T-cell (primary cell): ENCODE measurements around the gene ATP6AP1. TPM values are rescaled to one million over a fixed set of nuclear protein-coding genes. Genes with fewer than 3 reads are reported as not detected.

Experiments used
- ATAC-seq, 4 experiments: fragments of 200-7000 bp in 3 of 4; fragments of 150-1000 bp in 1 of 4; cut with Tn5 transposase; replicated peaks in 1 of 4; 1 replicate in 3 of 4; 2 replicates in 1 of 4; pipeline ENCODE4 v1.10.0; 2021; ENCODE audit warnings: moderate library complexity in 3 of 4, mild to moderate bottlenecking in 2 of 4, moderate number of reproducible peaks in 1 of 4
- CTCF ChIA-PET, 2 donors: fragments of 300-600 bp; sonication (Branson Sonifier 250); formaldehyde crosslinking; loops; one replicate each; lab custom pipeline; 2022; ENCODE audit warnings: antibody characterized with exemption in 2 of 2; lab: Charles Lee
- POLR2A ChIA-PET, 2 donors: fragments of 300-600 bp; sonication (Branson Sonifier 250); formaldehyde crosslinking; loops; one replicate each; lab custom pipeline; 2022; ENCODE audit warnings: antibody characterized with exemption in 2 of 2; lab: Charles Lee
- DNase-seq, 35 experiments: peaks; one replicate each; pipeline versions ENCODE4 v3.0.0 to v3.0.0-alpha.2; 2013 to 2023
- H3K27ac ChIP-seq: one replicate; pipeline ENCODE4 v1.5.1; 2013; ENCODE audit warnings: low read length
- H3K27me3 ChIP-seq, 2 experiments: replicated peaks in 1 of 2; 1 replicate in 1 of 2; 2 replicates in 1 of 2; pipeline versions ENCODE4 v1.6.1 to v1.7.0; 2013; ENCODE audit warnings: low read length in 1 of 2, mixed read lengths in 1 of 2; ENCODE audit not compliant: control insufficient read depth in 2 of 2, insufficient read depth in 2 of 2; ENCODE audit errors: extremely low read depth in 1 of 2
- H3K36me3 ChIP-seq, 2 donors: 1 replicate in 1 of 2; 2 replicates in 1 of 2; pipeline versions ENCODE4 v1.6.1 to v1.7.0; 2013; ENCODE audit warnings: low read length in 1 of 2; ENCODE audit not compliant: control insufficient read depth in 2 of 2, insufficient read depth in 1 of 2; ENCODE audit errors: extremely low read depth in 1 of 2
- H3K4me1 ChIP-seq, 2 experiments: 1 replicate in 1 of 2; 2 replicates in 1 of 2; pipeline versions ENCODE4 v1.6.1 to v1.7.0; 2013; ENCODE audit warnings: low read length in 2 of 2, mixed read lengths in 1 of 2; ENCODE audit not compliant: insufficient read depth in 2 of 2, control insufficient read depth in 1 of 2; ENCODE audit errors: extremely low read depth in 1 of 2
- H3K4me3 ChIP-seq, 2 donors: 1 replicate in 1 of 2; 2 replicates in 1 of 2; pipeline versions ENCODE4 v1.5.1 to v1.7.0; 2013; ENCODE audit warnings: mild to moderate bottlenecking in 2 of 2, low read length in 1 of 2, moderate library complexity in 1 of 2; ENCODE audit not compliant: control insufficient read depth in 1 of 2; ENCODE audit errors: extremely low read depth in 1 of 2
- H3K9me3 ChIP-seq: 2 replicates; pipeline ENCODE4 v1.7.0; 2013
- H3K27ac Mint-ChIP-seq, 2 donors: one replicate each; pipeline ENCODE4 v1.8.0; 2020 to 2021; ENCODE audit warnings: mild to moderate bottlenecking in 2 of 2, mixed read lengths in 2 of 2
- H3K27me3 Mint-ChIP-seq, 2 donors: one replicate each; pipeline ENCODE4 v1.8.0; 2021 to 2022; ENCODE audit warnings: mixed read lengths in 2 of 2
- H3K36me3 Mint-ChIP-seq: one replicate; pipeline ENCODE4 v1.8.0; 2021; ENCODE audit warnings: mixed read lengths
- H3K4me1 Mint-ChIP-seq, 3 donors: one replicate each; pipeline ENCODE4 v1.8.0; 2020 to 2022; ENCODE audit warnings: mixed read lengths in 3 of 3, mild to moderate bottlenecking in 1 of 3
- H3K4me3 Mint-ChIP-seq, 3 donors: one replicate each; pipeline ENCODE4 v1.8.0; 2020 to 2022; ENCODE audit warnings: mild to moderate bottlenecking in 3 of 3, mixed read lengths in 3 of 3, moderate library complexity in 3 of 3
- H3K9me3 Mint-ChIP-seq, 3 donors: one replicate each; pipeline ENCODE4 v1.8.0; 2020 to 2022; ENCODE audit warnings: mixed read lengths in 3 of 3
- WGBS: methylation state at CpG from one replicate; pipeline ENCODE4 v1.1.5; 2013; ENCODE audit warnings: missing lambda C conversion rate; ENCODE audit not compliant: insufficient coverage; 5-methylcytosine and 5-hydroxymethylcytosine counted together
- total RNA-seq, 35 experiments: library from RNA in 6 of 35; stranded (reverse) in 6 of 35; fragments of 120-200 nt in 1 of 35; gene quantifications; one replicate each; pipeline versions ENCODE4 v1.2.1 to v1.2.4 and lab custom pipeline; 2013 to 2026

The ATP6AP1 gene
- total RNA-seq, 5 donors from 2014 or later (not counting 1 experiment from before 2014, with no cell fraction given), result 37.9 to 56.8 (median 53.6) TPM

GRCh38 chrX:154465601-154466000 lies 37.1 kb downstream of the ATP6AP1 start:
- Mint-ChIP-seq H3K4me1 (peaks cover 3 to 8% (median 7%) of the 10 kb centered on the region in 3 donors), H3K36me3 (peaks cover 6% of the 10 kb centered on the region), H3K27me3 (no peaks in the 10 kb centered on the region), H3K27ac (no peak overlapping the region), H3K9me3 (no peaks in the 10 kb centered on the region), H3K4me3 (no peak overlapping the region)
- DNase-seq (no peak), ATAC-seq (no peak)
- no peak overlapping the region for H3K27ac ChIP-seq
- POLR2A ChIA-PET, result no interaction called here
- no peaks in the 10 kb centered on the region for H3K27me3 ChIP-seq
- 97% methylated on average over 5 of the region's 14 CpGs for WGBS
- H3K4me3 ChIP-seq, result no peak overlapping the region
- CTCF ChIA-PET, result no interaction called here
- H3K36me3 ChIP-seq, result peaks cover 9 to 53% of the 10 kb centered on the region in 2 donors
- no peaks in the 10 kb centered on the region for H3K4me1 ChIP-seq
- H3K9me3 ChIP-seq, result no peaks in the 10 kb centered on the region

- Histone ChIP-seq H3K4me1 (no peaks in the 10 kb centered on the region), H3K9me3 (no peaks in the 10 kb centered on the region), H3K36me3 (peaks cover 9 to 54% of the 10 kb centered on the region in 2 donors), H3K27me3 (no peaks in the 10 kb centered on the region), H3K27ac (no peak overlapping the region), H3K4me3 (no peak overlapping the region)
- no peaks in the 10 kb centered on the region for H3K9me3 Mint-ChIP-seq
- CTCF ChIA-PET, result no interaction called here
- 100% methylated on average over 10 of the region's 32 CpGs for WGBS
- no peaks in the 10 kb centered on the region for H3K27me3 Mint-ChIP-seq
- peaks cover 6% of the 10 kb centered on the region for H3K36me3 Mint-ChIP-seq
- H3K4me3 Mint-ChIP-seq, result no peak overlapping the region
- POLR2A ChIA-PET, result no interaction called here
- ATAC-seq, result no peak
- no peak overlapping the region for H3K27ac Mint-ChIP-seq
- no peak for DNase-seq
- H3K4me1 Mint-ChIP-seq, result peaks cover under 1 to 7% (median 5%) of the 10 kb centered on the region in 3 donors
These were observed 37.6 kb downstream of the ATP6AP1 start for GRCh38 chrX:154466036-154466435.

- peaks cover 6% of the 10 kb centered on the region for H3K36me3 Mint-ChIP-seq
- CTCF ChIA-PET, result no interaction called here
- ATAC-seq (no peak), DNase-seq (no peak)
- WGBS, result 87% methylated on average over 4 of the region's 15 CpGs
- POLR2A ChIA-PET, result no interaction called here
- H3K4me1 Mint-ChIP-seq, result peaks cover 0 to 2% (median 1%) of the 10 kb centered on the region in 3 donors
- Histone ChIP-seq H3K4me1 (no peaks in the 10 kb centered on the region), H3K27ac (no peak overlapping the region), H3K4me3 (no peak overlapping the region), H3K27me3 (no peaks in the 10 kb centered on the region), H3K36me3 (peaks cover 6 to 57% of the 10 kb centered on the region in 2 donors), H3K9me3 (no peaks in the 10 kb centered on the region)
- H3K4me3 Mint-ChIP-seq, result no peak overlapping the region
- no peak overlapping the region for H3K27ac Mint-ChIP-seq
- no peaks in the 10 kb centered on the region for H3K27me3 Mint-ChIP-seq
- H3K9me3 Mint-ChIP-seq, result no peaks in the 10 kb centered on the region
These were observed 38.4 kb downstream of the ATP6AP1 start for GRCh38 chrX:154466907-154467306.

DNA sequence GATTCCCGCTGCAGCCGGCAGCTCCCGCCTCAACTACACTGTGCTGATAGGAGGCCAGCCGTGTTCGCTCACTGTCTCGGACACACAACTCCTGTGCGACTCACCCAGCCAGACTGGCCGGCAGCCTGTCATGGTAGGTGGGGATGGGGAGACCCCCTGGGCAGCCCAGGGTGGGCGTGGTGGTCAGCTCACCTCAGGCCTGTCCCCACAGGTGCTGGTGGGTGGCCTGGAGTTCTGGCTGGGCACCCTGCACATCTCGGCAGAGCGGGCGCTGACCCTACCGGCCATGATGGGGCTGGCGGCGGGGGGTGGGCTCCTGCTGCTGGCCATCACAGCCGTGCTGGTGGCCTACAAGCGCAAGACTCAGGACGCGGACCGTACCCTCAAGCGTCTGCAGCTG lies 39.1 kb downstream of the ATP6AP1 start:
- H3K4me1 ChIP-seq, result no peaks in the 10 kb centered on the region
- Mint-ChIP-seq H3K27me3 (no peaks in the 10 kb centered on the region), H3K4me1 (no peaks in the 10 kb centered on the region), H3K4me3 (no peak overlapping the region), H3K9me3 (no peaks in the 10 kb centered on the region), H3K27ac (no peak overlapping the region), H3K36me3 (peaks cover 6% of the 10 kb centered on the region)
- no peak for DNase-seq
- CTCF ChIA-PET, result interaction anchor here in 1 of 2 donors (0.5 kb wide), 1 partner anchor 60 kb away, joined by 5 read pairs; no protein-coding TSS in a partner anchor
- no CpG with 5 or more reads among the region's 21 CpGs for WGBS
- no peak overlapping the region for H3K27ac ChIP-seq
- POLR2A ChIA-PET, result no interaction called here
- no peaks in the 10 kb centered on the region for H3K27me3 ChIP-seq
- no peak overlapping the region for H3K4me3 ChIP-seq
- peaks cover 6 to 53% of the 10 kb centered on the region in 2 donors for H3K36me3 ChIP-seq
- no peaks in the 10 kb centered on the region for H3K9me3 ChIP-seq
- no peak for ATAC-seq

DNA sequence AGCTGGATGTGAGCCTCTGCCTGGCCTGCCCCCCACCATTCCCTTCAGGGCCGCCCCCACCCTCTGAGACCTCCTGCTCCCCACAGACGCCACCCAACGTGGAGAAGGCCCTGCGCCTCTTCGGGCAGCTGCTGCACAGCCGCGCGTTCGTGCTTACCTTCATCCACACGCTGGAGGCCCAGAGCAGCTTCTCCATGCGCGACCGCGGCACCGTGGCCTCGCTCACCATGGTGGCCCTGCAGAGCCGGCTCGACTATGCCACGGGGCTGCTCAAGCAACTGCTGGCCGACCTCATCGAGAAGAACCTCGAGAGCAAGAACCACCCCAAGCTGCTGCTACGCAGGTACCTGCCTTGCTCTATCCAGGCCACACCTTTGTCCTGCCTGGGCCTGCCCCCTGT lies 39.7 kb downstream of the ATP6AP1 start:
- Mint-ChIP-seq H3K4me3 (no peak overlapping the region), H3K27me3 (no peaks in the 10 kb centered on the region), H3K36me3 (no peaks in the 10 kb centered on the region), H3K27ac (no peak overlapping the region), H3K9me3 (no peaks in the 10 kb centered on the region), H3K4me1 (no peaks in the 10 kb centered on the region)
- 97% methylated on average over 12 of the region's 23 CpGs for WGBS
- H3K4me1 ChIP-seq, result no peaks in the 10 kb centered on the region
- H3K4me3 ChIP-seq, result no peak overlapping the region
- POLR2A ChIA-PET, result no interaction called here
- DNase-seq, result no peak
- ATAC-seq, result no peak
- H3K27ac ChIP-seq, result no peak overlapping the region
- CTCF ChIA-PET, result interaction anchor here in 1 of 2 donors (0.5 kb wide), 1 partner anchor 61 kb away, joined by 5 read pairs; no protein-coding TSS in a partner anchor
- H3K27me3 ChIP-seq, result no peaks in the 10 kb centered on the region
- no peaks in the 10 kb centered on the region for H3K9me3 ChIP-seq
- H3K36me3 ChIP-seq, result peaks cover 6 to 51% of the 10 kb centered on the region in 2 donors

DNA sequence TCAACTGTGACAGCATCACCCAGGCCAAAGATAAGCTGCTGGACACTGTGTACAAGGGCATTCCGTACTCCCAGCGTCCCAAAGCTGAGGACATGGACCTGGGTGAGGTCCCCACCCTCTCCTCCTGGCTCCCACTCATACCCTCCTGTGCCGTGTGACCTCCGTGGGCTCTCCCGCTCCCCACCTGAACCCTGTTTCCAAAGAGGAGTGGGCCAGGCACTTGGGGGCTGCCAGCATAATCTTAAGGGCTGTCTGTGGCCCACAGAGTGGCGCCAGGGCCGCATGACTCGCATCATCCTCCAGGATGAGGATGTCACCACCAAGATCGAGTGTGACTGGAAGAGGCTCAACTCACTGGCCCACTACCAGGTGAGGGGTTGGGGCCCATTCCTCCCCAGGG lies 40.6 kb downstream of the ATP6AP1 start:
- H3K4me1 Mint-ChIP-seq, result no peaks in the 10 kb centered on the region
- ATAC-seq (no peak), DNase-seq (no peak)
- Histone ChIP-seq H3K27ac (no peak overlapping the region), H3K27me3 (no peaks in the 10 kb centered on the region), H3K4me3 (no peak overlapping the region), H3K4me1 (no peaks in the 10 kb centered on the region), H3K36me3 (peaks cover 6 to 51% of the 10 kb centered on the region in 2 donors), H3K9me3 (no peaks in the 10 kb centered on the region)
- no peak overlapping the region for H3K4me3 Mint-ChIP-seq
- WGBS, result 74% methylated on average over 6 of the region's 9 CpGs
- no peak overlapping the region for H3K27ac Mint-ChIP-seq
- POLR2A ChIA-PET, result no interaction called here
- CTCF ChIA-PET, result no interaction called here
- no peaks in the 10 kb centered on the region for H3K9me3 Mint-ChIP-seq
- no peaks in the 10 kb centered on the region for H3K27me3 Mint-ChIP-seq
- H3K36me3 Mint-ChIP-seq, result no peaks in the 10 kb centered on the region

DNA sequence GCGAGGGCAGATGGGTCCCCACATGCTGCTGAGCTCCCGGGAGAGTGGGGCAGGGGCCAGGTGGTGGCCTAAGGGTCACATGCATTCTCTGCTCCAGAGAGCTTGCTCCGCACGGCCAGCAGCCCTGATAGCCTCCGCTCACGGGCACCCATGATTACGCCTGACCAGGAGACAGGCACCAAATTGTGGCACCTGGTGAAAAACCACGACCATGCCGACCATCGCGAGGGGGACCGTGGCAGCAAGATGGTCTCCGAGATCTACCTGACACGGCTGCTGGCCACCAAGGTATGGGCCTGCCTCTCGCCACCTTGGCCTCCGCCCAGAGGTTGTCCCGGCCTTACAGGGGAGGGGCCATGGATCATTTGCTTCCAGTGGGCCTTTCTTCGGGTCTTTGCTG lies 41.4 kb downstream of the ATP6AP1 start:
- DNase-seq (no peak), ATAC-seq (no peak)
- Mint-ChIP-seq H3K36me3 (no peaks in the 10 kb centered on the region), H3K27ac (no peak overlapping the region), H3K9me3 (no peaks in the 10 kb centered on the region), H3K4me1 (no peaks in the 10 kb centered on the region), H3K4me3 (no peak overlapping the region), H3K27me3 (no peaks in the 10 kb centered on the region)
- POLR2A ChIA-PET, result no interaction called here
- Histone ChIP-seq H3K27ac (no peak overlapping the region), H3K9me3 (no peaks in the 10 kb centered on the region), H3K4me3 (no peak overlapping the region), H3K27me3 (no peaks in the 10 kb centered on the region), H3K36me3 (peaks cover 6 to 48% of the 10 kb centered on the region in 2 donors), H3K4me1 (no peaks in the 10 kb centered on the region)
- CTCF ChIA-PET, result no interaction called here
- 90% methylated on average over 15 of the region's 18 CpGs for WGBS
